ENCODE data around the gene JPH4. TPM values are rescaled to one million over a fixed set of nuclear protein-coding genes. Genes with fewer than 3 reads are reported as not detected.

The JPH4 gene
- total RNA-seq, 1 donor from 2014 or later = 0.09 TPM

- Mint-ChIP-seq H3K27ac (no peak overlapping the region), H3K9me3 (no peaks in the 10 kb centered on the region), H3K36me3 (ENCODE audit: low read depth) (peaks cover 61% of the 10 kb centered on the region), H3K4me3 (ENCODE audit: low read depth) (no peak overlapping the region), H3K4me1 (ENCODE audit: low read depth) (peaks cover 22% of the 10 kb centered on the region), H3K27me3 (ENCODE audit: low read depth) (no peaks in the 10 kb centered on the region)
- intact Hi-C loops (cut with micrococcal nuclease) = no loop called here
- no peak for DNase-seq (ENCODE audit: low spot score)
Observed at GRCh38 chr14:23563473-23564180, 15.0 kb downstream of the JPH4 start.

- H3K36me3 Mint-ChIP-seq (ENCODE audit: low read depth) = peaks cover 66% of the 10 kb centered on the region
- no peaks in the 10 kb centered on the region for H3K27me3 Mint-ChIP-seq (ENCODE audit: low read depth)
- no peak overlapping the region for H3K4me3 Mint-ChIP-seq (ENCODE audit: low read depth)
- intact Hi-C loops (cut with micrococcal nuclease) = loop anchor here (1.0 kb wide), 1 partner anchor 85 kb away; no protein-coding TSS in a partner anchor
- H3K27ac Mint-ChIP-seq = no peak overlapping the region
- DNase-seq (ENCODE audit: low spot score) = peak; percentile 41
- H3K4me1 Mint-ChIP-seq (ENCODE audit: low read depth) = peaks cover 17% of the 10 kb centered on the region
- H3K9me3 Mint-ChIP-seq = no peaks in the 10 kb centered on the region
Observed at GRCh38 chr14:23562822-23563472, 15.6 kb downstream of the JPH4 start.

GRCh38 chr14:23561873-23562821 is 16.4 kb downstream of the JPH4 start:
- intact Hi-C loops (cut with micrococcal nuclease) = loop anchor here (1.0 kb wide), 1 partner anchor 84 kb away; no protein-coding TSS in a partner anchor
- Mint-ChIP-seq H3K36me3 (ENCODE audit: low read depth) (peaks cover 64% of the 10 kb centered on the region), H3K27me3 (ENCODE audit: low read depth) (no peaks in the 10 kb centered on the region), H3K4me3 (ENCODE audit: low read depth) (no peak overlapping the region), H3K9me3 (no peaks in the 10 kb centered on the region), H3K27ac (no peak overlapping the region), H3K4me1 (ENCODE audit: low read depth) (peaks cover 22% of the 10 kb centered on the region)
- no peak for DNase-seq (ENCODE audit: low spot score)

- H3K4me1 Mint-ChIP-seq (ENCODE audit: low read depth) = peaks cover 25% of the 10 kb centered on the region
- H3K27ac Mint-ChIP-seq = no peak overlapping the region
- H3K36me3 Mint-ChIP-seq (ENCODE audit: low read depth) = peaks cover 64% of the 10 kb centered on the region
Observed at GRCh38 chr14:23561259-23561658, 17.3 kb downstream of the JPH4 start.

GRCh38 chr14:23559926-23560520 is 18.6 kb downstream of the JPH4 start:
- no peak overlapping the region for H3K27ac Mint-ChIP-seq
- peaks cover 57% of the 10 kb centered on the region for H3K36me3 Mint-ChIP-seq (ENCODE audit: low read depth)

More at GRCh38 chr14:23561259-23561658, 17.3 kb downstream of the JPH4 start:
- DNase-seq (ENCODE audit: low spot score) = no peak
- Mint-ChIP-seq H3K9me3 (no peaks in the 10 kb centered on the region), H3K27me3 (ENCODE audit: low read depth) (no peaks in the 10 kb centered on the region), H3K4me3 (ENCODE audit: low read depth) (no peak overlapping the region)
- intact Hi-C loops (cut with micrococcal nuclease) = no loop called here

GRCh38 chr14:23559010-23559925 is 19.3 kb downstream of the JPH4 start:
- Mint-ChIP-seq H3K27ac (no peak overlapping the region), H3K9me3 (no peaks in the 10 kb centered on the region), H3K36me3 (ENCODE audit: low read depth) (peaks cover 50% of the 10 kb centered on the region), H3K27me3 (ENCODE audit: low read depth) (no peaks in the 10 kb centered on the region), H3K4me3 (ENCODE audit: low read depth) (no peak overlapping the region), H3K4me1 (ENCODE audit: low read depth) (peaks cover 31% of the 10 kb centered on the region)
- DNase-seq (ENCODE audit: low spot score) = peak; percentile 40
- intact Hi-C loops (cut with micrococcal nuclease) = loop anchor here (5.0 kb wide), 1 partner anchor 237 kb away; the partner anchor contains the start of gene PABPN1

More at GRCh38 chr14:23559926-23560520, 18.6 kb downstream of the JPH4 start:
- Mint-ChIP-seq H3K4me1 (ENCODE audit: low read depth) (peaks cover 31% of the 10 kb centered on the region), H3K9me3 (no peaks in the 10 kb centered on the region), H3K27me3 (ENCODE audit: low read depth) (no peaks in the 10 kb centered on the region), H3K4me3 (ENCODE audit: low read depth) (no peak overlapping the region)
- no peak for DNase-seq (ENCODE audit: low spot score)
- intact Hi-C loops (cut with micrococcal nuclease) = loop anchor here (5.0 kb wide), 1 partner anchor 238 kb away; the partner anchor contains the start of gene PABPN1

GRCh38 chr14:23558346-23559009 is 20.1 kb downstream of the JPH4 start:
- no peak for DNase-seq (ENCODE audit: low spot score)
- Mint-ChIP-seq H3K9me3 (no peaks in the 10 kb centered on the region), H3K4me3 (ENCODE audit: low read depth) (no peak overlapping the region), H3K36me3 (ENCODE audit: low read depth) (peaks cover 44% of the 10 kb centered on the region), H3K27ac (peak overlapping the region; percentile 18), H3K27me3 (ENCODE audit: low read depth) (no peaks in the 10 kb centered on the region), H3K4me1 (ENCODE audit: low read depth) (peaks cover 31% of the 10 kb centered on the region)
- intact Hi-C loops (cut with micrococcal nuclease) = loop anchor here (5.0 kb wide), 1 partner anchor 236 kb away; the partner anchor contains the start of gene PABPN1

- H3K4me1 Mint-ChIP-seq (ENCODE audit: low read depth) = peaks cover 31% of the 10 kb centered on the region
- H3K4me3 Mint-ChIP-seq (ENCODE audit: low read depth) = peak overlapping the region; percentile 83
- no peaks in the 10 kb centered on the region for H3K9me3 Mint-ChIP-seq
- intact Hi-C loops (cut with micrococcal nuclease) = loop anchor here (5.0 kb wide), 1 partner anchor 236 kb away; the partner anchor contains the start of gene PABPN1
- peak overlapping the region; percentile 86 for H3K27ac Mint-ChIP-seq
- DNase-seq (ENCODE audit: low spot score) = no peak
- H3K36me3 Mint-ChIP-seq (ENCODE audit: low read depth) = peaks cover 39% of the 10 kb centered on the region
- H3K27me3 Mint-ChIP-seq (ENCODE audit: low read depth) = no peaks in the 10 kb centered on the region
Observed at GRCh38 chr14:23557946-23558345, 20.6 kb downstream of the JPH4 start.

- no peaks in the 10 kb centered on the region for H3K9me3 Mint-ChIP-seq
- no peak for DNase-seq (ENCODE audit: low spot score)
- peak overlapping the region; percentile 86 for H3K27ac Mint-ChIP-seq
- intact Hi-C loops (cut with micrococcal nuclease) = loop anchor here (5.0 kb wide), 1 partner anchor 235 kb away; the partner anchor contains the start of gene PABPN1
- no peaks in the 10 kb centered on the region for H3K27me3 Mint-ChIP-seq (ENCODE audit: low read depth)
- peaks cover 29% of the 10 kb centered on the region for H3K4me1 Mint-ChIP-seq (ENCODE audit: low read depth)
- H3K4me3 Mint-ChIP-seq (ENCODE audit: low read depth) = peak overlapping the region; percentile 83
- peaks cover 36% of the 10 kb centered on the region for H3K36me3 Mint-ChIP-seq (ENCODE audit: low read depth)
Observed at GRCh38 chr14:23557521-23557920, 21.1 kb downstream of the JPH4 start.

GRCh38 chr14:23556700-23557440 is 21.7 kb downstream of the JPH4 start:
- H3K4me1 Mint-ChIP-seq (ENCODE audit: low read depth) = peaks cover 30% of the 10 kb centered on the region
- intact Hi-C loops (cut with micrococcal nuclease) = loop anchor here (5.0 kb wide), 1 partner anchor 235 kb away; the partner anchor contains the start of gene PABPN1
- no peak for DNase-seq (ENCODE audit: low spot score)

More at GRCh38 chr14:23556700-23557440, 21.7 kb downstream of the JPH4 start:
- no peaks in the 10 kb centered on the region for H3K9me3 Mint-ChIP-seq
- H3K27me3 Mint-ChIP-seq (ENCODE audit: low read depth) = no peaks in the 10 kb centered on the region
- peak overlapping the region; percentile 97 for H3K27ac Mint-ChIP-seq
- peak overlapping the region; percentile 96 for H3K4me3 Mint-ChIP-seq (ENCODE audit: low read depth)
- peaks cover 33% of the 10 kb centered on the region for H3K36me3 Mint-ChIP-seq (ENCODE audit: low read depth)
